Skeletal muscle cell (primary cell): ENCODE data around the gene SRP68.
"Not testable (repeated sequence)": the region's sequence is repeated elsewhere in the genome, so short reads cannot be mapped to it uniquely, and the experiment has no call there.

Source experiments
- DNase-seq: peaks from one replicate; pipeline ENCODE4 v3.0.0-alpha.2; 2010; ENCODE audit warnings: low read depth
- H3K4me3 ChIP-seq: 2 replicates; pipeline ENCODE4 v1.5.1; 2011; ENCODE audit warnings: low read depth, mild to moderate bottlenecking, control low read depth, low read length, moderate library complexity

SRP68 gene

DNA sequence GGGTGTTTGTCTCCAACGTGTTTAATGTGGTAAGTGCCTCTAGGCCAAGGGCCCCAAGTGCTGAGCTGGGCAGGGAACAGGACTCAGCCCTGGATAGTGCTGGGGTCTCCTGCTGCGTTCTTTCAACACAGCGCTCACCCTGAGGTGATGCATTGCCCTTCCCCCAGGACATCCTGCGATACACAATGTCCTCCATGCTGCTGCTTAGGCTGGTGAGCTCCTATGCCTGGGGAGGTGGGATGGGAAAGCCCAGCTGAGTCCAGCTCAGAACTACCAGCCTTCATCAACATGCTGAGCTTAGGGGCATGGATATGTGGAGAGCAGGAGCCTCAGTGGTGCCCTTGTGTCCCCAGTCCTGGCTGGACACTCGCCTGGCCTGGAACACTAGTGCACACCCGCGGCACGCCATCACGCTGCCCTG, 7.2 kb upstream of the SRP68 start:
- DNase-seq: no peak
- no peak overlapping the region for H3K4me3 ChIP-seq

- DNase-seq: no peak
- no peak within 1 kb of the TSS for H3K4me3 ChIP-seq
These were observed 6.7 kb upstream of the SRP68 start, which contains the start of gene ZACN for GRCh38 chr17:76078860-76079534. Gene ZACN, plus strand, starts transcription at chr17:76079182. Its CDS starts 83 bp downstream, at chr17:76079265.

GRCh38 chr17:76078370-76078769, 6.1 kb upstream of the SRP68 start:
- not testable (repeated sequence) for DNase-seq, H3K4me3 ChIP-seq

- H3K4me3 ChIP-seq: no peak overlapping the region
- no peak for DNase-seq
These were observed 5.3 kb upstream of the SRP68 start for GRCh38 chr17:76077584-76078110.

GRCh38 chr17:76076765-76077583, 4.7 kb upstream of the SRP68 start:
- no peak for DNase-seq
- no peak overlapping the region for H3K4me3 ChIP-seq

DNA sequence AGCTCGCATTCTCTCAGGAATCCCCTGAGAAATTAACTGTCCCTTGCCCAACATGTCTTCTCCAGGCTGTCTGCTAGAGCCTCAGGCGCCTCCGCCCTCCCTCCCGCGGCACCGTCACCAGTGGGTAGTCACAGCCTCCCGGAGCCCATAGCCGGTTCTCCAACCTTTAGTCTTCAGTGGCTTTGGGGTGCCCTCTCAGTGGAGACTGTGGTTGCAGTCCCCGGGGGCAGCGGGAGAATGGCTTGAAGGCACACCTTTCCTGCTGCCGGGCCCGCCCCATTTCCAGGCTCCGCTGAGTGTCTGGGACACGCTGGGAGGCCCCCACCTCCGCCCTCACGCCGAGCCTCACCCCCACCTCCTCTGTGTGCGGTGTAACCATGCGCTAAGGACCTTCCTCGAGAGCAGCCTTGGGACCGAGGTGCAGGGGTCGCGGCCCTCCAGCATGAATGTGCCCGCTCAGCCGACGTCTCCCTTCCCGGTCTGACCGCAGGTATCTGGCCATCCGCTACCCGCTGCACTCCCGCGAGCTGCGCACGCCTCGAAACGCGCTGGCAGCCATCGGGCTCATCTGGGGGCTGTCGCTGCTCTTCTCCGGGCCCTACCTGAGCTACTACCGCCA, 3.9 kb upstream of the SRP68 start:
- no peak overlapping the region for H3K4me3 ChIP-seq

GRCh38 chr17:76075364-76076145, 3.2 kb upstream of the SRP68 start:
- no peak for DNase-seq
- H3K4me3 ChIP-seq: no peak overlapping the region

More for the DNA sequence above, 3.9 kb upstream of the SRP68 start:
- DNase-seq: no peak

- H3K4me3 ChIP-seq: peak within 1 kb of the TSS; percentile 21
- no peak for DNase-seq
These were observed 2.4 kb upstream of the SRP68 start, which contains the start of gene GALR2 for GRCh38 chr17:76074390-76075363. Gene GALR2, plus strand, starts transcription at chr17:76074781. Its CDS starts 103 bp downstream, at chr17:76074884.

GRCh38 chr17:76071531-76072147, 678 bp downstream of the SRP68 start:
- no peak for DNase-seq

DNA sequence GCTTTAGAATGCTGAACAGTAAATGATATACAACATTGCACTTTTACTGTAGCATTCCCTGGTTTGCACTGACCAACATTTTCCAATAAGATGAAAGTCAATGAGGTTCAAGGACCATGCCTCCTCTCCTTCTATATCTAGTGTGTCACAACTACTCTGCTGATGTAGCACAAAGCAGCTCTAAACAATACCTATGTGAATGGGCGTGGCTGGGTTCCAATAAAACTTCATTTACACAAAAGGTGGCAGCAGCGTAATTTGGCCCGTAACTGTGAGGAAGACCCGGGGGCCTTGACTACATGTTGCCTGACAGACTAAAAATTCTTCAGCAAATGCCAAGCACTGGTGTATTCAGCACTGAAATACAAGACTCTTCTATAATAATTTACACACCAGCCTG, 6.5 kb downstream of the SRP68 start:
- no peak overlapping the region for H3K4me3 ChIP-seq
- no peak for DNase-seq

More at GRCh38 chr17:76071531-76072147, 678 bp downstream of the SRP68 start:
- peak overlapping the region; percentile 86 for H3K4me3 ChIP-seq

DNA sequence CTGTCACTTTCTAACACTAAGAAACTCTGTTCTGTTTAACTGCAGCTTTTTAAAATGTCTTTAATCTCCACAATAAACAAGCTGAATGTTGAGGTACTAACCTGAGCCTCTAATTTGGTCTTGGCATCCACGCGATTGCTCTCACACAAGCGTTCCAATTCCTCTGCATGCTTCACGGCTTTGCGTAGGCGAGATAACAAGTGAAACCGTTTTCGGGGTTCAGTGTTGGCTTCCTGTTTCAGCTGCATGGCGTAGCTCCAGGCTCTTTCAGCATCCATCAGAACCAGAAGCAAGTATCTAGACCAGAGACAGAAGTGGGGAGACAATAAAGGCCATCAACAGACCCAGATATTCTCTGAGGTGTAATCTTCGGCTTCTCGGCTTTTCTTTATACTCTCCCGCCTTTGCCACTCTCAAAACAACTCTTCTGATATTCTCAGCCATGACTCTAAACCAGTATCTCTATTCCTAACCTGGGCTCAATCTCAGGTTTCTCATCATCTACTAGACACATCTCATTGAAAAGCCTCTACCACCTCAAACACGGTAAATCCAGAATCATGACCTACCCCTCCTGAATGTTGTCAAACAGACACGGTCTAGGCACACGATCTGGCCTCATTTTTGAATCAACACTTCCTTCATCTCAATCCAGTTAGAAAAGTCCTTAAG, 8.3 kb downstream of the SRP68 start:
- DNase-seq: no peak
- no peak overlapping the region for H3K4me3 ChIP-seq

DNA sequence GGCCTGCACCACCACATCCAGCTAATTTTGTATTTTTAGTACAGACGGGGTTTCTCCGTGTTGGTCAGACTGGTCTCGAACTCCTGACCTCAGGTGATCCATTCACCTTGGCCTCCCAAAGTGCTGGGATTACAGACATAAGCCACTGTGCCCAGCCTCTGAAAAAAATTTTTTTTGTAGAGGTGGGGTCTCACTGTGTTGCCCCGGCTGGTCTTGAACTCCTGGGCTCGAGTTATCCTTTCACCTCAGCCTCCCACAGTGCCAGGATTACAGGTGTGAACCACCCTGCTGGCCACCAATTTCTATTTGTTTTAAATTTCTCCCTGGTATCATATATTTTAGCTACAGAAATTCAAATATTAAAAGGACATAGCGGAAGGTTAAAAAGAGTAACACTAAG, 14.1 kb downstream of the SRP68 start:
- H3K4me3 ChIP-seq, DNase-seq: not testable (repeated sequence)

- H3K4me3 ChIP-seq: no peak overlapping the region
- no peak for DNase-seq
These were observed 15.4 kb downstream of the SRP68 start for GRCh38 chr17:76056882-76057281.

GRCh38 chr17:76054112-76054476, 18.2 kb downstream of the SRP68 start:
- no peak overlapping the region for H3K4me3 ChIP-seq
- DNase-seq: no peak

DNA sequence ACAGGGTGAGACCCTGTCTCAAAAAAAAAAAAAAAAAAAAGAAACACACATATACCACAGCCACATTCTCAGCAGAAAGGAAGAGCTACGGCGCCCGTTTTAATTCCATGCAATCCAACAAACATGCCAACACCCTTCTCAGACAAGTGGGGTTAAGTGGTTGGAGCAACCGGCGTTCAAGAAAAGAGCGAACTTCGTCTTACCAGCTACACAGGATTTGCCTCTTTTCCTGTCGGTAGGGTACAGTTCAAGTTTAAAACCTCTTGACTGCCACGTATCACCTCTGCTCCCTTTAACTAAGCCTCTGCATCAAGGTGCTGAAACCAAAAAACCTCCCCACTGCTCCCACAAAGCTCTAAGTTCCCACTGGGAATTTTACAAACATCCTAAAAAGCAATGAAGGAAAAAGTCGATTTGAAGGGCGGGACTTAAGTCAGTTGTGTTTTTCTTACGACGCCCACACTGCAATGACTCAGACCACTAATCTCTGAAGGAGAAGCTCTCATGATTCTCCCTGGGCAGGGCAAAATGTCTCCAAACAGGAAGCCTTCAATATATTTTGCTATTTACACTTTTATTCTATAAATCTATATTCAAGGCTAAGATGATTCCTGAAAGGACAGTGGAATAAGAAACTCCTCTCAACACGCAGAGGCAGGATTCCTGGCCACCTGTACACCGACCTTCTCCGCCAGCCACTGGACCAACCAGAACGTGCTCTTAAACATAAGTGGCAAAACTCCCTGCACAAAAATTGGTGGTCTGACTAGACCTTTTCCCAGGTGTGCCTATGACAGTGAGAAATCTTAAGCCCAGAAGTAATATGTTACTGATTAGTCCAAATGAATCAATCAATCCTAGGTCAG, 18.8 kb downstream of the SRP68 start:
- no peak overlapping the region for H3K4me3 ChIP-seq
- DNase-seq: peak; percentile 26

GRCh38 chr17:76051561-76051960, 20.8 kb downstream of the SRP68 start:
- DNase-seq: no peak
- H3K4me3 ChIP-seq: no peak overlapping the region
